Chondrocyte (in vitro differentiated cells): ENCODE measurements around the gene PTPRN2. TPM values are rescaled to one million over a fixed set of nuclear protein-coding genes. Genes with fewer than 3 reads are reported as not detected.

Source experiments
- DNase-seq: peaks from one replicate; pipeline ENCODE4 v3.0.0; 2021; ENCODE audit warnings: mixed read lengths, low spot score
- H3K27ac Mint-ChIP-seq: one replicate; pipeline ENCODE4 v1.8.0; 2021; ENCODE audit warnings: mild to moderate bottlenecking, moderate library complexity, mixed read lengths; ENCODE audit not compliant: unreplicated experiment
- H3K27me3 Mint-ChIP-seq: 2 replicates; pipeline ENCODE4 v1.8.0; 2021; ENCODE audit warnings: low read depth, mixed read lengths
- H3K36me3 Mint-ChIP-seq: 2 replicates; pipeline ENCODE4 v1.8.0; 2021; ENCODE audit warnings: low read depth, mixed read lengths
- H3K4me1 Mint-ChIP-seq: 2 replicates; pipeline ENCODE4 v1.8.0; 2021; ENCODE audit warnings: low read depth, mild to moderate bottlenecking, mixed read lengths
- H3K4me3 Mint-ChIP-seq: one replicate; pipeline ENCODE4 v1.8.0; 2021; ENCODE audit warnings: mild to moderate bottlenecking, moderate library complexity, mixed read lengths; ENCODE audit not compliant: unreplicated experiment
- H3K9me3 Mint-ChIP-seq: 2 replicates; pipeline ENCODE4 v1.8.0; 2021; ENCODE audit warnings: low read depth, mixed read lengths
- CTCF ChIP-seq: fragments of 200-600 bp; sonication (generic); IDR thresholded peaks from 2 replicates; pipeline ENCODE4 v1.5.0; 2021; ENCODE audit warnings: antibody characterized with exemption, mild to moderate bottlenecking, moderate library complexity
- total RNA-seq: library from RNA; stranded (reverse); gene quantifications from 3 replicates; pipeline ENCODE4 v1.2.1, GENCODE V29; 2021

Gene PTPRN2
- total RNA-seq, 1 donor from 2014 or later = 0.30 TPM

DNA sequence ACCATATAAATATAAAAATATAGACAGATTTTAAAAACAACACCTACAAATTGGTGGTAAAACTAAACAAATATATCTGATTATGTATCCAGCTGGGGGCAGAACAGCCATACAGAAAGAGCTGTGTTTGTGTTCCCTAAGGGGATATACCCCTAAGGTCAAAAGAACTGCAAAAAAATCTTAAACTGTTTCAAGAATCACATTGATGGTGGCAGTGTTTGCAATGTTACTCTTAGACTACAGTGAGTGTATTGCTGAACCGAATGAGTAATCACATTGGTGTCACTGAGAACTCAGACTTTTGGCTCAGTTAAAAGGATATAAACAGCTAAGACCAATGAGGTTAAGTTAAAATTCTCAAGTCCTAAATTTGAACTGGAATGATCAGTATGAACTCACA is 27.1 kb upstream of the PTPRN2 start:
- Mint-ChIP-seq H3K27ac (no peak overlapping the region), H3K36me3 (no peaks in the 10 kb centered on the region), H3K4me1 (peaks cover 12% of the 10 kb centered on the region), H3K4me3 (no peak overlapping the region), H3K9me3 (no peaks in the 10 kb centered on the region), H3K27me3 (no peaks in the 10 kb centered on the region)
- TF ChIP-seq CTCF = peak; percentile 68
- no peak for DNase-seq

- no peaks in the 10 kb centered on the region for H3K36me3 Mint-ChIP-seq
- H3K27ac Mint-ChIP-seq = no peak overlapping the region
- H3K4me1 Mint-ChIP-seq = peaks cover 12% of the 10 kb centered on the region
- no peaks in the 10 kb centered on the region for H3K27me3 Mint-ChIP-seq
- no peak overlapping the region for H3K4me3 Mint-ChIP-seq
- H3K9me3 Mint-ChIP-seq = no peaks in the 10 kb centered on the region
- no peak for TF ChIP-seq CTCF
- no peak for DNase-seq
These were observed 25.9 kb upstream of the PTPRN2 start for GRCh38 chr7:158613481-158613880.

GRCh38 chr7:158612546-158612945 is 24.9 kb upstream of the PTPRN2 start:
- Mint-ChIP-seq H3K36me3 (no peaks in the 10 kb centered on the region), H3K27me3 (no peaks in the 10 kb centered on the region)
- no peak for DNase-seq

DNA sequence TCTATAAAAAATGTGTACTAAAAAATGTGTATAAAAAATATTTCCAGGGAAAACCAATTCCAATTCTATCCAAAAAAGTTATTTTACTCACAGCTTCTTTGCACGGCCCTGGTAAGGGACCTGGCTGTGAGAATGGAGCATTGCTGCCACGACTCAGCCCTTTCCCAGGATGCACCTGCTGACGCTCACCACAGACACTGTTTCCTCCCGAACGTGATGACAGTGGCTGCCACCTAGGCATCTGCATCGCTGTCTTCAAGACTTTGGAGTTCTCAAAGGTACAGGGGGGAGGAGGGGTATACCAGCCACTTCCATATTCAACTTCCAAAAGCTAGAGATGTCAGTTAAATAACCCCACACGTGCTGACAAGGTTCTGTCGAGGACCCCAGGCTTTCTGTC is 23.9 kb upstream of the PTPRN2 start:
- no peak overlapping the region for H3K27ac Mint-ChIP-seq

More at GRCh38 chr7:158612546-158612945, 24.9 kb upstream of the PTPRN2 start:
- Mint-ChIP-seq H3K4me1 (peaks cover 8% of the 10 kb centered on the region), H3K9me3 (no peaks in the 10 kb centered on the region), H3K27ac (no peak overlapping the region), H3K4me3 (no peak overlapping the region)
- no peak for TF ChIP-seq CTCF

DNA sequence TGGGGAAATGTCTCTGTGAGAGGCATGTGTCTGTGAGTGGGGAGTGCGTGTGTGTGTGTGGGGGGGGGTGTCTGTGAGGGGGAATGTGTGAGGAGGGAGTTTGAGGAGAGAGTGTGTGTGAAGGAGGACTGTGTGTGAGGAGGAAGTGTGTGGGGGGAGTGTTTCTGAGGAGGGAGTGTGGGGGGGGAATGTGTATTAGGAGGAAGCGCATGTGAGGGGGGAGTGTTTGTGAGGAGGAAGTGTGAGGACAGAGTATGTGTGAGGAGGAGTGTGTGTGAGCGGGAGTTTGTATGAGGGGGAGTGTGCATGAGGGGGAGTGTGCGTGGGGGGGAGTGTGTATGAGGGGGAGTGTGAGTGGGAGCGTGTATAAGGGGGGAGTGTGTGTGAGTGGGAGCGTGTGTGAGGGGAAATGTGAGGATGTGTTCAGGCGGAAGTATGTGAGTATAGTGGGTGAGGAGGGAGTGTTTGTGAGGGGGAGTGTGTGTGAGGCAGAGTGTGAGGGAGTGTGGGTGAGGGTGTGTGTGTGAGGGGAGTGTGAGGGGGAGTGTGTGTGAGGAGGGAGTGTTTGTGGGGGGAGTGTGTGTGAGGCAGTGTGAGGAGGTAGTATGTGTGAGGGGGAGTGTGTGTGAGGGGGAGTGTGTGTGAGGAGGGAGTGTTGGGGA is 21.8 kb upstream of the PTPRN2 start:
- Mint-ChIP-seq H3K9me3 (no peaks in the 10 kb centered on the region), H3K27me3 (no peaks in the 10 kb centered on the region), H3K4me1 (no peaks in the 10 kb centered on the region), H3K36me3 (no peaks in the 10 kb centered on the region), H3K27ac (no peak overlapping the region), H3K4me3 (no peak overlapping the region)
- no peak for DNase-seq
- TF ChIP-seq CTCF = no peak

More for the DNA sequence above, 23.9 kb upstream of the PTPRN2 start:
- Mint-ChIP-seq H3K4me1 (peaks cover 8% of the 10 kb centered on the region), H3K9me3 (no peaks in the 10 kb centered on the region), H3K4me3 (no peak overlapping the region), H3K27me3 (no peaks in the 10 kb centered on the region), H3K36me3 (no peaks in the 10 kb centered on the region)
- DNase-seq = no peak
- TF ChIP-seq CTCF = no peak
